Panc1 (cell line): ENCODE results near the gene RHBDL3. TPM values are rescaled to one million over a fixed set of nuclear protein-coding genes. Genes with fewer than 3 reads are reported as not detected.

Experiments
- ATAC-seq: fragments of 200-7000 bp; cut with Tn5 transposase; 2 replicates; pipeline ENCODE4 v1.9.1; 2020; ENCODE audit warnings: mild to moderate bottlenecking, moderate library complexity
- BruUV-seq: library from RNA; stranded (reverse); fragments of 400-500 nt; replicated peaks from 2 replicates; lab custom pipeline; 2021; lab: Mats Ljungman, UMichigan
- CTCF ChIA-PET: fragments of 300-600 bp; sonication (Branson Sonifier 250); formaldehyde crosslinking; loops from one replicate; lab custom pipeline; 2022; ENCODE audit warnings: antibody characterized with exemption; lab: Charles Lee
- POLR2A ChIA-PET: fragments of 300-600 bp; sonication (Branson Sonifier 250); formaldehyde crosslinking; loops from one replicate; lab custom pipeline; 2022; ENCODE audit warnings: antibody characterized with exemption; lab: Charles Lee
- DNase-seq: peaks from one replicate; pipeline ENCODE4 v3.0.0-alpha.2; 2010; ENCODE audit warnings: low read depth, low spot score
- H3K27ac ChIP-seq: 2 replicates; pipeline ENCODE4 v1.5.1; 2011; ENCODE audit warnings: mild to moderate bottlenecking, low read length, inconsistent platforms
- H3K27me3 ChIP-seq: fragments of 200-500 bp; sonication (Bioruptor generic); 2 replicates; pipeline ENCODE4 v1.6.0; 2014; ENCODE audit warnings: low read length, inconsistent platforms; ENCODE audit not compliant: control insufficient read depth, insufficient read depth
- H3K36me3 ChIP-seq: fragments of 200-500 bp; sonication (Bioruptor generic); 2 replicates; pipeline ENCODE4 v1.5.1; 2014; ENCODE audit warnings: inconsistent platforms, mild to moderate bottlenecking, low read length, moderate library complexity; ENCODE audit not compliant: control insufficient read depth, insufficient read depth
- H3K4me1 ChIP-seq: 2 replicates; pipeline ENCODE4 v1.5.1; 2011; ENCODE audit warnings: inconsistent platforms, mild to moderate bottlenecking, low read length, moderate library complexity; ENCODE audit not compliant: control insufficient read depth, insufficient read depth
- H3K4me3 ChIP-seq, 2 experiments: 2 replicates each; pipeline ENCODE4 v1.5.1; 2011 to 2012; ENCODE audit warnings: low read depth in 2 of 2, low read length in 2 of 2, mild to moderate bottlenecking in 2 of 2, inconsistent platforms in 1 of 2, moderate library complexity in 1 of 2
- H3K9me3 ChIP-seq: fragments of 200-500 bp; sonication (Bioruptor generic); 2 replicates; pipeline ENCODE4 v1.5.1; 2014; ENCODE audit warnings: low read depth, mild to moderate bottlenecking, inconsistent platforms, low read length, moderate library complexity; ENCODE audit not compliant: control insufficient read depth, insufficient read depth
- POLR2AphosphoS5 ChIP-seq: IDR thresholded peaks from 2 replicates; pipeline ENCODE4 v1.6.1; 2012; ENCODE audit warnings: mild to moderate bottlenecking, low read depth, low read length, moderate library complexity
- SIN3A ChIP-seq: IDR thresholded peaks from 2 replicates; pipeline ENCODE4 v1.6.1; 2012; ENCODE audit warnings: low read depth, mild to moderate bottlenecking, low read length, moderate library complexity, borderline replicate concordance; ENCODE audit not compliant: insufficient read depth
- TCF7L2 ChIP-seq: IDR thresholded peaks from 2 replicates; pipeline ENCODE4 v1.6.1; 2011; ENCODE audit warnings: mild to moderate bottlenecking, low read depth, low read length, inconsistent platforms
- in situ Hi-C: cut with HindIII; loops from 2 replicates; pipeline ENCODE4 v1.10.0; 2016; ENCODE audit warnings: low sequenced_read_pairs, low pct_unique_long_range_greater_than_20kb
- intact Hi-C: fragments of 100-400 bp; cut with micrococcal nuclease; formaldehyde crosslinking; loops from one replicate; pipeline ENCODE4 v1.10.0; 2022; ENCODE audit not compliant: unreplicated experiment
- total RNA-seq: library from RNA; stranded (reverse); gene quantifications from one replicate; pipeline ENCODE4 v1.2.1, GENCODE V29; 2021; ENCODE audit not compliant: unreplicated experiment
- TF ChIP-seq, protein P1 (sequence below), 2 experiments: IDR thresholded peaks; 2 replicates each; pipeline ENCODE4 v1.6.1; 2011 to 2012; ENCODE audit warnings: low read depth in 2 of 2, control low read depth in 1 of 2, low read length in 1 of 2, mild to moderate bottlenecking in 1 of 2, moderate library complexity in 1 of 2; ENCODE audit not compliant: insufficient read depth in 1 of 2
- TF ChIP-seq, protein P2 (sequence below): fragments of 450-650 bp; IDR thresholded peaks from 2 replicates; pipeline ENCODE4 v1.5.1; 2017; ENCODE audit warnings: mild to moderate bottlenecking

RHBDL3 gene
- total RNA-seq, 1 experiment from 2014 or later, result 3.2 TPM

DNA sequence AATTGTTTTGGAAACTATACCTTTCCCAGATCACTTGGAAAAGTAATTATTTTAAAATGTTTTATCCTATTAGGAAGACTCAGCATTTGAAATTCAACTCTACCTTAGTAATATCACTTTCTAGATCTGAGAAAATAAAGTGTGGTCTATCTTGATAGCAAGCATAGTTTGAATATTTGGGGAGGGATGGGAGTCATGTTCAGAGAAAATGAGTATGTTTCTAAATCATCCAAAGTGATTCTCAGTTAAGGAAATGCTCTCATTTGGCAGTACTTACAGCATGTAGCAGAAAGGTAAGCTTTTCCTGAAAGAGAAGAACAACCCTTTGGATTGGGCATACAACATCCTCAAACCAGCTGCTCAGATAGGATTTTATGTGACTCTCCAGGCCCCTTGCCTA lies 69.4 kb downstream of the RHBDL3 start:
- intact Hi-C loops, result no loop called here
- no peaks in the 10 kb centered on the region for H3K9me3 ChIP-seq
- in situ Hi-C loops, result no loop called here
- H3K27me3 ChIP-seq, result no peaks in the 10 kb centered on the region
- TF ChIP-seq TCF7L2, result no peak
- no peak for TF ChIP-seq POLR2AphosphoS5
- TF ChIP-seq, protein P1, sequence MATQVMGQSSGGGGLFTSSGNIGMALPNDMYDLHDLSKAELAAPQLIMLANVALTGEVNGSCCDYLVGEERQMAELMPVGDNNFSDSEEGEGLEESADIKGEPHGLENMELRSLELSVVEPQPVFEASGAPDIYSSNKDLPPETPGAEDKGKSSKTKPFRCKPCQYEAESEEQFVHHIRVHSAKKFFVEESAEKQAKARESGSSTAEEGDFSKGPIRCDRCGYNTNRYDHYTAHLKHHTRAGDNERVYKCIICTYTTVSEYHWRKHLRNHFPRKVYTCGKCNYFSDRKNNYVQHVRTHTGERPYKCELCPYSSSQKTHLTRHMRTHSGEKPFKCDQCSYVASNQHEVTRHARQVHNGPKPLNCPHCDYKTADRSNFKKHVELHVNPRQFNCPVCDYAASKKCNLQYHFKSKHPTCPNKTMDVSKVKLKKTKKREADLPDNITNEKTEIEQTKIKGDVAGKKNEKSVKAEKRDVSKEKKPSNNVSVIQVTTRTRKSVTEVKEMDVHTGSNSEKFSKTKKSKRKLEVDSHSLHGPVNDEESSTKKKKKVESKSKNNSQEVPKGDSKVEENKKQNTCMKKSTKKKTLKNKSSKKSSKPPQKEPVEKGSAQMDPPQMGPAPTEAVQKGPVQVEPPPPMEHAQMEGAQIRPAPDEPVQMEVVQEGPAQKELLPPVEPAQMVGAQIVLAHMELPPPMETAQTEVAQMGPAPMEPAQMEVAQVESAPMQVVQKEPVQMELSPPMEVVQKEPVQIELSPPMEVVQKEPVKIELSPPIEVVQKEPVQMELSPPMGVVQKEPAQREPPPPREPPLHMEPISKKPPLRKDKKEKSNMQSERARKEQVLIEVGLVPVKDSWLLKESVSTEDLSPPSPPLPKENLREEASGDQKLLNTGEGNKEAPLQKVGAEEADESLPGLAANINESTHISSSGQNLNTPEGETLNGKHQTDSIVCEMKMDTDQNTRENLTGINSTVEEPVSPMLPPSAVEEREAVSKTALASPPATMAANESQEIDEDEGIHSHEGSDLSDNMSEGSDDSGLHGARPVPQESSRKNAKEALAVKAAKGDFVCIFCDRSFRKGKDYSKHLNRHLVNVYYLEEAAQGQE (IDR thresholded peaks at IDR 0.05; ENCODE audit: insufficient read depth in 1 of 2, low read depth in 2 of 2, low read length in 1 of 2), result no peak
- no peak for TF ChIP-seq SIN3A
- TF ChIP-seq, protein P2, sequence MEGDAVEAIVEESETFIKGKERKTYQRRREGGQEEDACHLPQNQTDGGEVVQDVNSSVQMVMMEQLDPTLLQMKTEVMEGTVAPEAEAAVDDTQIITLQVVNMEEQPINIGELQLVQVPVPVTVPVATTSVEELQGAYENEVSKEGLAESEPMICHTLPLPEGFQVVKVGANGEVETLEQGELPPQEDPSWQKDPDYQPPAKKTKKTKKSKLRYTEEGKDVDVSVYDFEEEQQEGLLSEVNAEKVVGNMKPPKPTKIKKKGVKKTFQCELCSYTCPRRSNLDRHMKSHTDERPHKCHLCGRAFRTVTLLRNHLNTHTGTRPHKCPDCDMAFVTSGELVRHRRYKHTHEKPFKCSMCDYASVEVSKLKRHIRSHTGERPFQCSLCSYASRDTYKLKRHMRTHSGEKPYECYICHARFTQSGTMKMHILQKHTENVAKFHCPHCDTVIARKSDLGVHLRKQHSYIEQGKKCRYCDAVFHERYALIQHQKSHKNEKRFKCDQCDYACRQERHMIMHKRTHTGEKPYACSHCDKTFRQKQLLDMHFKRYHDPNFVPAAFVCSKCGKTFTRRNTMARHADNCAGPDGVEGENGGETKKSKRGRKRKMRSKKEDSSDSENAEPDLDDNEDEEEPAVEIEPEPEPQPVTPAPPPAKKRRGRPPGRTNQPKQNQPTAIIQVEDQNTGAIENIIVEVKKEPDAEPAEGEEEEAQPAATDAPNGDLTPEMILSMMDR, result no peak
- ChIA-PET CTCF (no interaction called here), POLR2A (interaction anchor here (0.6 kb wide), 1 partner anchor 733 kb away, joined by 10 read pairs; no protein-coding TSS in a partner anchor)
- ATAC-seq (no peak), DNase-seq (no peak)
- no peaks in the 10 kb centered on the region for H3K4me1 ChIP-seq
- H3K36me3 ChIP-seq, result peaks cover 5% of the 10 kb centered on the region
- H3K27ac ChIP-seq, result no peak overlapping the region
- no TSS peak for BruUV-seq
- no peak overlapping the region for H3K4me3 ChIP-seq

DNA sequence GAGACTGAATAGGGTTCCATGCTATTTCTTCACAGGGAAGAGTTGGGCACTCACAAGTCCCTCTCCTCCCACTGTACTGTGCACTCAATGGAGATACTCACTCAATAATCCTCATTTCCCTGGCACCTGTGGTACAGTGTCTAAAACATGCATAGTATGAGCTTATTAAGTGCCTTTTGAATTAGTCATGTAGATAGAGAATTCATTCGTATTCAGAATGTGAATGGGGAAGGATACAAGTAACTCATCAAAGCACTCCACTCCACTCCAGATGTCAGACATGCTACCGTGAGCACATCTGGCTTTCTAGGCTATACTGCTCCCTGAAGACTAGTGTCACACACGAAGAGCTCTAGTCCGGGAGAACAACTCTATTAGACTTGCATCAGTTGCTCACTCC lies 70.1 kb downstream of the RHBDL3 start:
- POLR2A ChIA-PET, result interaction anchor here (0.6 kb wide), 1 partner anchor 734 kb away, joined by 10 read pairs; no protein-coding TSS in a partner anchor
- peaks cover 5% of the 10 kb centered on the region for H3K36me3 ChIP-seq
- intact Hi-C loops, result no loop called here
- ATAC-seq, result peak; percentile 57; the same call in 1 of the 2 replicates
- H3K27me3 ChIP-seq, result no peaks in the 10 kb centered on the region
- in situ Hi-C loops, result no loop called here
- H3K27ac ChIP-seq, result no peak overlapping the region
- H3K9me3 ChIP-seq, result no peaks in the 10 kb centered on the region
- TF ChIP-seq, protein P1 (IDR thresholded peaks at IDR 0.05; ENCODE audit: insufficient read depth in 1 of 2, low read depth in 2 of 2, low read length in 1 of 2), result no peak
- no peak for TF ChIP-seq SIN3A
- TF ChIP-seq POLR2AphosphoS5, result no peak
- TF ChIP-seq TCF7L2, result no peak
- TF ChIP-seq, protein P2, result no peak
- DNase-seq, result no peak
- no TSS peak for BruUV-seq
- no peak overlapping the region for H3K4me3 ChIP-seq
- CTCF ChIA-PET, result no interaction called here
- H3K4me1 ChIP-seq, result no peaks in the 10 kb centered on the region
